Prostate gland (tissue), 2 donors: Measurements from ENCODE around the gene WDFY4. TPM values are rescaled to one million over a fixed set of nuclear protein-coding genes. Genes with fewer than 3 reads are reported as not detected.

ENCODE experiments used
- DNase-seq: peaks from one replicate; pipeline ENCODE4 v3.0.0-alpha.2; 2019; ENCODE audit warnings: low spot score
- H3K27ac ChIP-seq, 2 donors: fragments of 200-600 bp; sonication (generic); 2 replicates each; pipeline ENCODE4 v1.5.1; 2017 to 2019
- H3K27me3 ChIP-seq: fragments of 200-600 bp; sonication (generic); replicated peaks from 2 replicates; pipeline ENCODE4 v1.5.1; 2019; ENCODE audit not compliant: insufficient read depth
- H3K36me3 ChIP-seq, 2 donors: fragments of 200-600 bp; sonication (generic); 1 replicate in 1 of 2; 2 replicates in 1 of 2; pipeline versions ENCODE4 v1.5.1 to v1.8.1; 2017 to 2019
- H3K4me1 ChIP-seq: fragments of 200-600 bp; sonication (generic); replicated peaks from 2 replicates; pipeline ENCODE4 v1.5.1; 2019
- H3K4me3 ChIP-seq, 2 donors: fragments of 200-600 bp; sonication (generic); 2 replicates each; pipeline ENCODE4 v1.5.1; 2017 to 2019
- H3K9me3 ChIP-seq: fragments of 200-600 bp; sonication (generic); 2 replicates; pipeline ENCODE4 v1.5.1; 2017
- POLR2A ChIP-seq: fragments of 450-650 bp; IDR thresholded peaks from one replicate; pipeline ENCODE4 v1.6.1; 2016; ENCODE audit warnings: antibody characterized with exemption, mild to moderate bottlenecking
- POLR2AphosphoS5 ChIP-seq: sonication (generic); formaldehyde crosslinking; IDR thresholded peaks from one replicate; pipeline ENCODE4 v1.6.1; 2017; ENCODE audit warnings: antibody characterized with exemption
- WGBS: methylation state at CpG from one replicate; pipeline ENCODE4 v1.1.5; 2018; 5-methylcytosine and 5-hydroxymethylcytosine counted together
- intact Hi-C: fragments of 100-400 bp; cut with DNase I; formaldehyde crosslinking; loops from one replicate; pipeline ENCODE4 v1.14.2; 2022
- total RNA-seq, 2 donors: library from RNA; depleted of rRNA; stranded (reverse); fragments of >200 nt; gene quantifications; one replicate each; pipeline ENCODE4 v1.1.0, GENCODE V29; 2016
- TF ChIP-seq, protein P1 (sequence below), 4 experiments: fragments of 200-600 bp in 2 of 4; fragments of 450-650 bp in 2 of 4; sonication (generic) in 2 of 4; IDR thresholded peaks; 1 replicate in 3 of 4; 2 replicates in 1 of 4; pipeline ENCODE4 v1.5.1; 2016 to 2019; ENCODE audit warnings: antibody characterized with exemption in 4 of 4, mild to moderate bottlenecking in 2 of 4, moderate library complexity in 2 of 4

WDFY4 gene
- total RNA-seq, 2 donors from 2014 or later, result 0.59 to 5.7 TPM

DNA sequence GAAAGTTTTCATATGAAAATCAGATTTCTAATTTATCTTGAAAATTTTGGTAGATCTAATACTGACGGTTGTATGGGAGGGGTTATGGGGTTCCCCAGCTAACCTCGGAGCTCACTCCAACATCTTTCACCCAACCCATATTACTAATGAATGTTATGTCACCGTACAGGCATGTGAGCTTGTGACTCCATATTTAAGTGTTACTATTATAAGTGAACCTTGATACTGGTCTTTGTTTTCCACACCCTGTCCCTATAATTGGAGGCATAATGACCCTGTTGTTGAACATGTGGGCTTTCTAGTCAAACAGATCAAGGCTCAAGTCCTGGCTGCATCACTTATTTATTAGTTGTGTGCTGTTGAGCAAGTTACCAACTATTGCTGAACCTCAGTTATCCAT, 27.2 kb downstream of the WDFY4 start:
- TF ChIP-seq, protein P1, sequence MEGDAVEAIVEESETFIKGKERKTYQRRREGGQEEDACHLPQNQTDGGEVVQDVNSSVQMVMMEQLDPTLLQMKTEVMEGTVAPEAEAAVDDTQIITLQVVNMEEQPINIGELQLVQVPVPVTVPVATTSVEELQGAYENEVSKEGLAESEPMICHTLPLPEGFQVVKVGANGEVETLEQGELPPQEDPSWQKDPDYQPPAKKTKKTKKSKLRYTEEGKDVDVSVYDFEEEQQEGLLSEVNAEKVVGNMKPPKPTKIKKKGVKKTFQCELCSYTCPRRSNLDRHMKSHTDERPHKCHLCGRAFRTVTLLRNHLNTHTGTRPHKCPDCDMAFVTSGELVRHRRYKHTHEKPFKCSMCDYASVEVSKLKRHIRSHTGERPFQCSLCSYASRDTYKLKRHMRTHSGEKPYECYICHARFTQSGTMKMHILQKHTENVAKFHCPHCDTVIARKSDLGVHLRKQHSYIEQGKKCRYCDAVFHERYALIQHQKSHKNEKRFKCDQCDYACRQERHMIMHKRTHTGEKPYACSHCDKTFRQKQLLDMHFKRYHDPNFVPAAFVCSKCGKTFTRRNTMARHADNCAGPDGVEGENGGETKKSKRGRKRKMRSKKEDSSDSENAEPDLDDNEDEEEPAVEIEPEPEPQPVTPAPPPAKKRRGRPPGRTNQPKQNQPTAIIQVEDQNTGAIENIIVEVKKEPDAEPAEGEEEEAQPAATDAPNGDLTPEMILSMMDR (IDR thresholded peaks at IDR 0.05), result no peak
- TF ChIP-seq POLR2A (no peak), POLR2AphosphoS5 (no peak)
- no peak for DNase-seq
- no peak overlapping the region for H3K27ac ChIP-seq
- H3K27me3 ChIP-seq, result no peaks in the 10 kb centered on the region
- H3K9me3 ChIP-seq, result no peaks in the 10 kb centered on the region
- no peaks in the 10 kb centered on the region for H3K4me1 ChIP-seq
- H3K4me3 ChIP-seq, result no peak overlapping the region
- WGBS, result 91% methylated on average over 3 of the region's 3 CpGs
- intact Hi-C loops, result no loop called here
- no peaks in the 10 kb centered on the region for H3K36me3 ChIP-seq

DNA sequence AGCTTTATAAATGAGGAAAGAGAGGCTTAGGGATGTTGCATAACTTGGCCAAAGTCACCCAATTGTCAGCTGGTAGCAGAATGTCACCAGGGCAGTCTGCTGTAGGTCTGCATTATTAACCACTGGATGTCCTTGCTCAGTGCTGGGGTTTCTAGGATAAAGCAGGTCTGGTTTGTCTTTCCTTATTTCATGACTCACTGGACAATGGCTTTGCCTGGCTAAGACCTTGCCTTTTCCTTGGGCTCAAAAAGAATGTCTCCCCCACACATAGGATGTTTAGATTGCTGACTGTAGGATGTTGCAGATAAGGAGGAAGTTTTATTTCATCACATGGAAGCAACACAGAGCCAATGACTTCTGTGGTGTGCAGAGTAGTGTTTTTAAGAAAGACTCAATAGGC, 29.4 kb downstream of the WDFY4 start:
- intact Hi-C loops, result no loop called here
- H3K4me1 ChIP-seq, result no peaks in the 10 kb centered on the region
- TF ChIP-seq POLR2A (no peak), POLR2AphosphoS5 (no peak)
- TF ChIP-seq, protein P1 (IDR thresholded peaks at IDR 0.05), result no peak

DNA sequence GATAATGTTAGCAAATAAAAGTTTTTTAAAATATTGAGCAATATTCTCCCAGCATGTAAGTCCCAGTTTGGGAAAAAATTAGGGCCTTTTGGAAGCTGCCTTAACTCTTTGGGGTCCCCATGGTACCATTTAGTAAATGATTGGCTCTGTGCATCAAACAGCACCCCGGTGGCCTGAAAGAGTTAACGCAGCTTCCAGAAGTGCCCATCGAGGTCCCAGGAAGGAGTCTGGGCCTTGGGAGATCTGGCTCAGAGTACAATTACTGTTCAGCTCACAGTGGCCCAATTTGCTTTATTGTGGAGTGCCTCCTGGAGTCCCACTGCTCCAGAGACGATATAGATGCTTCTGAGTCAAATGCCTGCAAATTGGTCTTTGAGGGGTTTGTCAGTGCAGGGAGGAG, 31.7 kb downstream of the WDFY4 start:
- Histone ChIP-seq H3K27ac (no peak overlapping the region), H3K4me1 (no peaks in the 10 kb centered on the region), H3K9me3 (no peaks in the 10 kb centered on the region), H3K36me3 (no peaks in the 10 kb centered on the region), H3K4me3 (no peak overlapping the region), H3K27me3 (no peaks in the 10 kb centered on the region)
- intact Hi-C loops, result no loop called here
- WGBS, result 69% methylated on average over 4 of the region's 4 CpGs
- TF ChIP-seq, protein P1 (IDR thresholded peaks at IDR 0.05), result no peak
- no peak for TF ChIP-seq POLR2A
- TF ChIP-seq POLR2AphosphoS5, result no peak
- DNase-seq, result no peak

More for the DNA sequence above, 29.4 kb downstream of the WDFY4 start:
- Histone ChIP-seq H3K9me3 (no peaks in the 10 kb centered on the region), H3K27ac (no peak overlapping the region), H3K36me3 (no peaks in the 10 kb centered on the region), H3K27me3 (no peaks in the 10 kb centered on the region), H3K4me3 (no peak overlapping the region)
- DNase-seq, result no peak

DNA sequence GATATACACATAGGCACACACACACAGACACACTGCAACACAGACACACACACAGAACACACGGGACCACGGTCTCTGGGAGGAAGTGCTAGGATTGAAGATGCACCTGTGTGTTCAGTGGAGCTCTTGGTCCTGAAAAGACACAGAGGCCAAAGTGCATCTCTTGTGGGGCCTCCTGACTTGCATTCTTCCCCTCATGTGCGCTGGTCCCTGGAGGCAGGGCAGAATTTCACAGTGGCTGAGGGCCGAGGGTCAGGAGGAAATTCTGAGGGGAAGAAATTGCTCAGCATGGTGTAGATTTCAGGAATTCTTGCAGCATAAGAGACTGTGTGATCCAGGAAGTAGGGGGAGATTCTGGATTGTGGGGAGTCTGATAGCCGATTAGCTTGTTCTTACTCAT, 35.9 kb downstream of the WDFY4 start:
- WGBS, result 85% methylated on average over 5 of the region's 5 CpGs
- H3K9me3 ChIP-seq, result no peaks in the 10 kb centered on the region

More for the DNA sequence above, 35.9 kb downstream of the WDFY4 start:
- H3K36me3 ChIP-seq, result no peaks in the 10 kb centered on the region
- TF ChIP-seq POLR2AphosphoS5, result no peak
- TF ChIP-seq POLR2A, result no peak
- TF ChIP-seq, protein P1 (IDR thresholded peaks at IDR 0.05), result no peak
- no peaks in the 10 kb centered on the region for H3K4me1 ChIP-seq
- H3K27ac ChIP-seq, result no peak overlapping the region
- no peak for DNase-seq
- no peak overlapping the region for H3K4me3 ChIP-seq
- intact Hi-C loops, result no loop called here
- H3K27me3 ChIP-seq, result no peaks in the 10 kb centered on the region
